GM10847 (cell line): ENCODE results near the gene ITGA7.

Experiments
- POLR2A ChIP-seq: IDR thresholded peaks from 2 replicates; pipeline ENCODE4 v1.6.1; 2011; ENCODE audit not compliant: insufficient read length; ENCODE audit errors: extremely low read depth

ITGA7 gene

GRCh38 chr12:55702861-55703260 is 4.8 kb downstream of the ITGA7 start:
- TF ChIP-seq POLR2A: no peak

GRCh38 chr12:55700255-55701018 is 7.3 kb downstream of the ITGA7 start:
- TF ChIP-seq POLR2A: no peak

- TF ChIP-seq POLR2A: no peak
These were observed 8.1 kb downstream of the ITGA7 start for GRCh38 chr12:55699471-55700055.

- no peak for TF ChIP-seq POLR2A
These were observed 8.7 kb downstream of the ITGA7 start for GRCh38 chr12:55698965-55699364.

- TF ChIP-seq POLR2A: no peak
These were observed 9.3 kb downstream of the ITGA7 start for GRCh38 chr12:55698241-55698955.

- no peak for TF ChIP-seq POLR2A
These were observed 10.0 kb downstream of the ITGA7 start for GRCh38 chr12:55697686-55698085.

- TF ChIP-seq POLR2A: no peak
These were observed 10.8 kb downstream of the ITGA7 start for GRCh38 chr12:55696796-55697462.

GRCh38 chr12:55696141-55696540 is 11.6 kb downstream of the ITGA7 start:
- TF ChIP-seq POLR2A: no peak

- TF ChIP-seq POLR2A: no peak
These were observed 12.4 kb downstream of the ITGA7 start for GRCh38 chr12:55695349-55695748.

GRCh38 chr12:55694651-55695050 is 13.1 kb downstream of the ITGA7 start:
- no peak for TF ChIP-seq POLR2A

- no peak for TF ChIP-seq POLR2A
These were observed 13.6 kb downstream of the ITGA7 start for GRCh38 chr12:55694188-55694515.

- no peak for TF ChIP-seq POLR2A
These were observed 14.1 kb downstream of the ITGA7 start for GRCh38 chr12:55693323-55694187.

- no peak for TF ChIP-seq POLR2A
These were observed 14.9 kb downstream of the ITGA7 start for GRCh38 chr12:55692631-55693322.
